GM12801 (cell line): ENCODE measurements around the gene MEPE.

Source experiments
- CTCF ChIP-seq: IDR thresholded peaks from one replicate; pipeline ENCODE4 v1.5.1; 2011; ENCODE audit warnings: control low read depth; ENCODE audit not compliant: insufficient read length; ENCODE audit errors: extremely low read depth

The MEPE gene

DNA sequence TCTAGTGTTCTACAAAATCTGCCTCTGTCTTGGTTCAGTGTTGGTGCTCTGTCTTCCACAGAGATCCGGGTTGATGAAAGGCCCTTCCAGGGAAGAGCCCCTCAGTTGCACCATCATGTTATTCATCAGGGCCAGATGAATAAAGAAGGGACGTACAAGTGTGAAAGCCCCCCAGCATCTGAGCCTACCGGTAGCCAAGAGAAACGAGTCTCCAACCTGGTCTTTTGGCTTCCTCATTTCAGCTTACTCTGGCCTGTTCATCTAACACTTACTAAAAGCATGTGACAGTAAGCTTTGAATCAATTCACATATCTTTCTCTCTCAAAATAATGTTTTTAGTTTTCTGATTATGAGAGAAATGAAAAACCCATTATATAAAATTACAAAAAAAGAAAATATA is 19.2 kb downstream of the MEPE start:
- no peak for TF ChIP-seq CTCF

- TF ChIP-seq CTCF: no peak
Observed at GRCh38 chr4:87853108-87853507, 20.3 kb downstream of the MEPE start.

DNA sequence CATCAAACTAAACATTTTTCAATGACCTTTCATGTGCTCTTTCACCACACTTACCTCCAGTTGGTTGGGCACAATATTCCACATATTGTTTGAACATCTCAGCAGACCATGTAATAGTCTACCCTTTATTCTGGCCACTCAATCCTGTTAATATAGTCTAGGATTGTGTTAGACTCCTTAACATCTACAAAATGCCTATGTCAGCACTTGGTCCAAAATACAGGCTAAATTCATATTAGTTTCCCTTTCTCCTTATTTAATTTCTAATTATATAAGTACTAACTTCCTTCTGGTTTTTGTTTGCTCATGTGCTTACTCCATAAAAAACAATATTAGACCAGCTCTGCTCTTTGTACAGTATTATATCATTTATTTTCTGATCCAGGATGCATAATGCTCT is 21.1 kb downstream of the MEPE start:
- no peak for TF ChIP-seq CTCF

DNA sequence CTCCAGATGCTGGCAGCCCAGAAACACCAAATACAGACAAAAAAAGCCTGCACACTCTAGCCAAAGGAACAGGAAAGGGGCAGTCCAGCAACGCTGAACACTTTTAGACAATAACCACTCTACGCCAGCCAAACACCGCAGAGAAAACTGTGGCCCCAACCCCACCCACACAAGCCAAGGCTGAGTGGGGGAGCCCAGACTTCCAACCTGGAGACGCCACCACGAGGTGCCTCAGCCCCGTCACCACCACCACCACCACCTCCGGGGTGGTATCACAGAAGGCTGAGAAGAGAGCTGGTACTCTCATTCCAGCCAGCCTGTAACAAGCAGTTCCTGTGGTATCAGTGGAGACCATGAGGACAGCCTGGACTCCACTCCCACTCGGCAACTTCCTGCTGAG is 22.8 kb downstream of the MEPE start:
- TF ChIP-seq CTCF: no peak

GRCh38 chr4:87856816-87857215 is 24.0 kb downstream of the MEPE start:
- no peak for TF ChIP-seq CTCF

GRCh38 chr4:87857789-87858188 is 25.0 kb downstream of the MEPE start:
- TF ChIP-seq CTCF: no peak

GRCh38 chr4:87862236-87862635 is 29.5 kb downstream of the MEPE start:
- no peak for TF ChIP-seq CTCF

DNA sequence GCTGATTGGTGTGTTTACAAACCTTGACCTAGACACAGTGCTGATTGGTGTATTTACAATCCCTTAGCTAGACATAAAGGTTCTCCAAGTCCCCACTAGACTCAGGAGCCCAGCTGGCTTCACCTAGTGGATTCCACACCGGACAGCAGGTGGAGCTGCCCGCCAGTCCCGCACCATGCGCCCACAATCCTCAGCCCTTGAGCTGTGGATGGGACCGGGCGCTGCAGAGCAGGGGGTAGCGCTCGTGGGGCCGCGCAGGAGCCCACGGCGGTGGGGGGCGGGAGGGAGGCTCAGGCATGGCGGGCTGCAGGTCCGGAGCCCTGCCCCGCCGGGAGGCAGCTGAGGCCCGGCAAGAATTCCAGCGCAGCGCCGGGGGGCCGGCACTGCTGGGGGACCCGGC is 30.7 kb downstream of the MEPE start:
- no peak for TF ChIP-seq CTCF
